Gastroesophageal sphincter (tissue), 3 donors: ENCODE measurements around the gene GSTK1.

Source experiments
- CTCF ChIP-seq, 4 experiments: fragments of 200-600 bp in 2 of 4; fragments of 450-650 bp in 2 of 4; sonication (generic) in 1 of 4; IDR thresholded peaks; one replicate each; pipeline ENCODE4 v1.5.1; 2017 to 2019; ENCODE audit warnings: antibody characterized with exemption in 4 of 4, mild to moderate bottlenecking in 2 of 4, moderate library complexity in 2 of 4
- POLR2A ChIP-seq, 2 donors: fragments of 450-650 bp; IDR thresholded peaks; one replicate each; pipeline ENCODE4 v1.6.1; 2017; ENCODE audit warnings: antibody characterized with exemption in 2 of 2, mild to moderate bottlenecking in 2 of 2, moderate library complexity in 1 of 2
- POLR2AphosphoS5 ChIP-seq: sonication (generic); formaldehyde crosslinking; IDR thresholded peaks from one replicate; pipeline ENCODE4 v1.6.1; 2017; ENCODE audit warnings: antibody characterized with exemption

- no peak for TF ChIP-seq POLR2AphosphoS5
- no peak for TF ChIP-seq CTCF (IDR thresholded peaks at IDR 0.05)
- no peak for TF ChIP-seq POLR2A (IDR thresholded peaks at IDR 0.05)
Observed at GRCh38 chr7:143283381-143283780, 20.1 kb downstream of the GSTK1 start.
